OCI-M2 (cell line): ENCODE measurements around the gene SMARCD2.
"Not testable (repeated sequence)": the region's sequence is repeated elsewhere in the genome, so short reads cannot be mapped to it uniquely, and the experiment has no call there.

ENCODE experiments used
- DNase-seq: peaks from one replicate; lab custom pipeline; 2025; ENCODE audit not compliant: unreplicated experiment; lab: John Stamatoyannopoulos, UW

The SMARCD2 gene

GRCh38 chr17:63816123-63816522 lies 26.4 kb downstream of the SMARCD2 start:
- no peak for DNase-seq

GRCh38 chr17:63809970-63810369 lies 32.5 kb downstream of the SMARCD2 start:
- DNase-seq = no peak

- no peak for DNase-seq
Measured at GRCh38 chr17:63805591-63805990, 36.9 kb downstream of the SMARCD2 start.

- no peak for DNase-seq
Measured at GRCh38 chr17:63804328-63804727, 38.2 kb downstream of the SMARCD2 start.

GRCh38 chr17:63800783-63801182 lies 41.7 kb downstream of the SMARCD2 start:
- no peak for DNase-seq

GRCh38 chr17:63798572-63799106 lies 43.8 kb downstream of the SMARCD2 start:
- DNase-seq = no peak

- not testable (repeated sequence) for DNase-seq
Measured at GRCh38 chr17:63796375-63796774, 46.1 kb downstream of the SMARCD2 start.

- DNase-seq = no peak
Measured at GRCh38 chr17:63792055-63792729, 50.3 kb downstream of the SMARCD2 start.

- DNase-seq = no peak
Measured at GRCh38 chr17:63790057-63790456, 52.4 kb downstream of the SMARCD2 start.

GRCh38 chr17:63786971-63787711 lies 55.3 kb downstream of the SMARCD2 start:
- no peak for DNase-seq

- DNase-seq = no peak
Measured at GRCh38 chr17:63786117-63786516, 56.4 kb downstream of the SMARCD2 start.

GRCh38 chr17:63785556-63785955 lies 56.9 kb downstream of the SMARCD2 start:
- no peak for DNase-seq

GRCh38 chr17:63783522-63783921 lies 59.0 kb downstream of the SMARCD2 start:
- DNase-seq = no peak
